OCI-M1 (cell line): ENCODE results near the gene OR2J2.
"Not testable (repeated sequence)": the region's sequence is repeated elsewhere in the genome, so short reads cannot be mapped to it uniquely, and the experiment has no call there.

Experiments
- DNase-seq: peaks from one replicate; lab custom pipeline; 2025; lab: John Stamatoyannopoulos, UW

Gene OR2J2

GRCh38 chr6:29170607-29171006 lies at the start of gene OR2J2:
OR2J2 (plus strand) TSS chr6:29170907; CDS start chr6:29173636, 2,729 bp downstream.
- DNase-seq: not testable (repeated sequence)

GRCh38 chr6:29129326-29130012 lies 41.2 kb upstream of the OR2J2 start:
- DNase-seq: no peak

GRCh38 chr6:29130644-29131043 lies 40.1 kb upstream of the OR2J2 start:
- no peak for DNase-seq

GRCh38 chr6:29131691-29132090 lies 39.0 kb upstream of the OR2J2 start:
- DNase-seq: no peak

GRCh38 chr6:29137724-29138123 lies 33.0 kb upstream of the OR2J2 start:
- no peak for DNase-seq

GRCh38 chr6:29141606-29142005 lies 29.1 kb upstream of the OR2J2 start:
- DNase-seq: no peak

- DNase-seq: no peak
Observed at GRCh38 chr6:29142309-29142708, 28.4 kb upstream of the OR2J2 start.

- no peak for DNase-seq
Observed at GRCh38 chr6:29146179-29146578, 24.5 kb upstream of the OR2J2 start.

GRCh38 chr6:29147074-29147473 lies 23.6 kb upstream of the OR2J2 start:
- no peak for DNase-seq

- not testable (repeated sequence) for DNase-seq
Observed at GRCh38 chr6:29149444-29149843, 21.3 kb upstream of the OR2J2 start.

GRCh38 chr6:29153083-29153482 lies 17.6 kb upstream of the OR2J2 start:
- DNase-seq: no peak

- DNase-seq: not testable (repeated sequence)
Observed at GRCh38 chr6:29155182-29155581, 15.5 kb upstream of the OR2J2 start.

GRCh38 chr6:29159922-29160321 lies 10.8 kb upstream of the OR2J2 start:
- DNase-seq: not testable (repeated sequence)

GRCh38 chr6:29165571-29165970 lies 5.1 kb upstream of the OR2J2 start:
- DNase-seq: not testable (repeated sequence)

- no peak for DNase-seq
Observed at GRCh38 chr6:29171736-29172135, 1.0 kb downstream of the OR2J2 start.

GRCh38 chr6:29183594-29183993 lies 12.9 kb downstream of the OR2J2 start:
- DNase-seq: peak; percentile 51

GRCh38 chr6:29188659-29189058 lies 18.0 kb downstream of the OR2J2 start:
- not testable (repeated sequence) for DNase-seq

- DNase-seq: no peak
Observed at GRCh38 chr6:29200767-29201662, 30.3 kb downstream of the OR2J2 start.

- DNase-seq: no peak
Observed at GRCh38 chr6:29201966-29202365, 31.3 kb downstream of the OR2J2 start.

- no peak for DNase-seq
Observed at GRCh38 chr6:29211488-29211887, 40.8 kb downstream of the OR2J2 start.

GRCh38 chr6:29216528-29216927 lies 45.8 kb downstream of the OR2J2 start:
- DNase-seq: no peak

- DNase-seq: not testable (repeated sequence)
Observed at GRCh38 chr6:29217242-29217641, 46.5 kb downstream of the OR2J2 start.

- DNase-seq: not testable (repeated sequence)
Observed at GRCh38 chr6:29218056-29218455, 47.3 kb downstream of the OR2J2 start.
